Measurements from ENCODE around the gene MAN1C1.

DNA sequence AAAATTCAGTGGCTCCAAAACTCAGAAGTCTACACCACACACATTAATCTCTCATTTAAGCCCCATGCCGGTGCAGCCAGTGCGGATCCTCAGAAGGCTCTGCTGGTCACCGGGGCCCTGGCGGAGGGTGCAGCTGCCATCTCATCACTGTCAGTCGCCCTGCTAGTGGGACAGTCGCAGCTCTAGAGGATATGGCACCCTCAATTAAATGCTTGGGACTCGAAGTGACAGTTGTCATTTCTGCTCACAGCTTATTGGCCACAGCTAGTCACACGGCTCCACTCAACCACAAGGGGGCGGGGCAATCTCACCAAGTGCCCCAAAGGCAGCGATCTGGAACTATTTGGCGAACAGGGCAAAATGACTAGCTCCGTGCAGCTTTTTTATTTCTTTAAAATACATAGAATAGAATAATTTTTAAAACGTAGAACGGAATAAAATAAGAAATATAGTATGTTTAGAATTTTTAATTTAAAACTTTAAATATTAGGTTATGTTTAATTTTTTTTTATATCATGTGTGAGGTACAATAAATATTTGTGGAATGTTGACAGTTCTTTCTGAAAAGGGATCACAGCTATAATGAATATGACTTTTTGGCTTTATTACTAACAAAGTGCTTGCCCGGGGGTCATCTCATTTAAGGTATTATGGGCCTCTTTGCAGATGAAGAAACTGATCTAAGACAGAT lies 8.0 kb upstream of the MAN1C1 start:
- TF ChIP-seq, protein P1, sequence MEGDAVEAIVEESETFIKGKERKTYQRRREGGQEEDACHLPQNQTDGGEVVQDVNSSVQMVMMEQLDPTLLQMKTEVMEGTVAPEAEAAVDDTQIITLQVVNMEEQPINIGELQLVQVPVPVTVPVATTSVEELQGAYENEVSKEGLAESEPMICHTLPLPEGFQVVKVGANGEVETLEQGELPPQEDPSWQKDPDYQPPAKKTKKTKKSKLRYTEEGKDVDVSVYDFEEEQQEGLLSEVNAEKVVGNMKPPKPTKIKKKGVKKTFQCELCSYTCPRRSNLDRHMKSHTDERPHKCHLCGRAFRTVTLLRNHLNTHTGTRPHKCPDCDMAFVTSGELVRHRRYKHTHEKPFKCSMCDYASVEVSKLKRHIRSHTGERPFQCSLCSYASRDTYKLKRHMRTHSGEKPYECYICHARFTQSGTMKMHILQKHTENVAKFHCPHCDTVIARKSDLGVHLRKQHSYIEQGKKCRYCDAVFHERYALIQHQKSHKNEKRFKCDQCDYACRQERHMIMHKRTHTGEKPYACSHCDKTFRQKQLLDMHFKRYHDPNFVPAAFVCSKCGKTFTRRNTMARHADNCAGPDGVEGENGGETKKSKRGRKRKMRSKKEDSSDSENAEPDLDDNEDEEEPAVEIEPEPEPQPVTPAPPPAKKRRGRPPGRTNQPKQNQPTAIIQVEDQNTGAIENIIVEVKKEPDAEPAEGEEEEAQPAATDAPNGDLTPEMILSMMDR (IDR thresholded peaks at IDR 0.05; ENCODE audit: poor library complexity, severe bottlenecking), result peak; percentile 51
- TF ChIP-seq RAD21 (conservative IDR thresholded peaks at IDR 0.05) (peak; percentile 57), EZH2 (IDR thresholded peaks at IDR 0.05; ENCODE audit: borderline replicate concordance, insufficient read depth, low read length, poor library complexity, severe bottlenecking) (no peak), TAF1 (IDR thresholded peaks at IDR 0.05; ENCODE audit: low read depth) (no peak), SMC3 (conservative IDR thresholded peaks at IDR 0.05; ENCODE audit: poor library complexity) (peak; percentile 65), POLR2AphosphoS5 (IDR thresholded peaks at IDR 0.05) (no peak), REST (IDR thresholded peaks at IDR 0.05; ENCODE audit: borderline replicate concordance) (no peak), EP300 (conservative IDR thresholded peaks at IDR 0.05; ENCODE audit: poor library complexity, severe bottlenecking) (no peak)
